Adrenal gland (tissue), 5 donors: ENCODE measurements around the gene AFTPH.

Experiments used
- CTCF ChIP-seq, 6 experiments: fragments of 450-650 bp in 4 of 6; fragments of 200-600 bp in 2 of 6; sonication (generic) in 1 of 6; IDR thresholded peaks; 1 replicate in 5 of 6; 2 replicates in 1 of 6; pipeline versions ENCODE4 v1.5.1 to v1.8.0; 2016 to 2021; ENCODE audit warnings: antibody characterized with exemption in 6 of 6, mild to moderate bottlenecking in 2 of 6, moderate library complexity in 1 of 6
- POLR2A ChIP-seq, 2 donors: fragments of 450-650 bp; IDR thresholded peaks; one replicate each; pipeline ENCODE4 v1.6.1; 2017; ENCODE audit warnings: antibody characterized with exemption in 2 of 2, mild to moderate bottlenecking in 2 of 2, moderate library complexity in 1 of 2
- donor health status: DM: no; HTN: no; CAD: no.

DNA sequence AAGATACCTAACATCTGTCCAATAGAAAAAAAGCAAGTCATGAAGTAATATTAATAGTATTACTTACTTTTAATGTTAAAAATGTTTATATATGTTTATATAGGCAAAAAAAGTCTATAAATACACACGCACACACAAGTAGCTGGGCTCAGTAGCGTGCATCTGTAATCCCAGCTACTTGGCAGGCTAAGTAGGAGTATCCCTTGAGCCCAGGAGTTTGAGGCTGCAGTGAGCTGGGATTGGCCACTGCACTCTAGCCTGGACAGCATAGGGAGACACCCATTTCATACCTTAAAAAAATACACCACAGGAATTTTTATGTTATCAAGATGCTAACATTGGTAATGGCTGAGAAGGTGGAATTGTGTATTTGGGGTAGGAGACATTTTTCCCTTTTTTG, 17.4 kb upstream of the AFTPH start:
- TF ChIP-seq CTCF (IDR thresholded peaks at IDR 0.05) (no peak), POLR2A (IDR thresholded peaks at IDR 0.05) (no peak)
